VCaP (cell line): ENCODE measurements around the gene VPS39.

ENCODE experiments used
- H3K27ac ChIP-seq: fragments of 450-650 bp; 2 replicates; pipeline ENCODE4 v1.5.1; 2017
- TF ChIP-seq, protein P1 (sequence below): fragments of 450-650 bp; conservative IDR thresholded peaks from 2 replicates; pipeline ENCODE4 v1.5.1; 2017; ENCODE audit warnings: mild to moderate bottlenecking, moderate library complexity

VPS39 gene

DNA sequence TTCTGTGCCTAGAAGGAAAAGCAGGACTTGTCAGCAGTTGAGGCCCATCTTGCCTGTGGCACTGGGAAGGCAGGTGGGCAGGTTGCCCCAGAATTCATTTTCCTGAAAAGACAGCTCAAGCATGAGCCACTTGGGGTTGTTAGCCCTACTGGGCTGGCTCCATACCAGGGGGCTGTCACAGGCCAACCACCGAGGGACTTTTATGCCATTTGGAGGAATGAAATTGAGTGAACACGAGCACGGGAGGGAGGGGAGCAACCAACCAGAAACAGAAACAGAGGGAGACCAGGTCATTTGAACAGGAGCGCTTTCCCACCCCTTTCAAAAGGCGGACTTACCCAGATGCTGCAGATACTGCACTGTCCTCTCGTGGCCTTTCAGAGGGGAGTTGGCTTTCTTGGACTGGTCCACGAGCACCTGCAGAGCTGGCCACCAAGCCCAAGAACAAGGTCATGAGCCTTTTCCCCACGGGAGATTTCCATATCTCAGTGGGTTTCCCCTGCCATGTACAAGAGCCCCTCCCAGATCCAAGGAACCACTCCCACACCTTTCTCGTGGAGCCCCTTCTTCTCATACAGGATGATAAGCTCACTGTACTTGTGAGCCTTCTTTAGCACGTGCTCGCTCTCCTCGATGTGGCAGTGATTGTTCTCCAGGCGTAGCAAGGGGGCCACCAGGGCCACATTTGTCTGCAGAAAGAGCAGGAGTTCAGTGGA, 41.7 kb downstream of the VPS39 start:
- TF ChIP-seq, protein P1, sequence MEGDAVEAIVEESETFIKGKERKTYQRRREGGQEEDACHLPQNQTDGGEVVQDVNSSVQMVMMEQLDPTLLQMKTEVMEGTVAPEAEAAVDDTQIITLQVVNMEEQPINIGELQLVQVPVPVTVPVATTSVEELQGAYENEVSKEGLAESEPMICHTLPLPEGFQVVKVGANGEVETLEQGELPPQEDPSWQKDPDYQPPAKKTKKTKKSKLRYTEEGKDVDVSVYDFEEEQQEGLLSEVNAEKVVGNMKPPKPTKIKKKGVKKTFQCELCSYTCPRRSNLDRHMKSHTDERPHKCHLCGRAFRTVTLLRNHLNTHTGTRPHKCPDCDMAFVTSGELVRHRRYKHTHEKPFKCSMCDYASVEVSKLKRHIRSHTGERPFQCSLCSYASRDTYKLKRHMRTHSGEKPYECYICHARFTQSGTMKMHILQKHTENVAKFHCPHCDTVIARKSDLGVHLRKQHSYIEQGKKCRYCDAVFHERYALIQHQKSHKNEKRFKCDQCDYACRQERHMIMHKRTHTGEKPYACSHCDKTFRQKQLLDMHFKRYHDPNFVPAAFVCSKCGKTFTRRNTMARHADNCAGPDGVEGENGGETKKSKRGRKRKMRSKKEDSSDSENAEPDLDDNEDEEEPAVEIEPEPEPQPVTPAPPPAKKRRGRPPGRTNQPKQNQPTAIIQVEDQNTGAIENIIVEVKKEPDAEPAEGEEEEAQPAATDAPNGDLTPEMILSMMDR = no peak

DNA sequence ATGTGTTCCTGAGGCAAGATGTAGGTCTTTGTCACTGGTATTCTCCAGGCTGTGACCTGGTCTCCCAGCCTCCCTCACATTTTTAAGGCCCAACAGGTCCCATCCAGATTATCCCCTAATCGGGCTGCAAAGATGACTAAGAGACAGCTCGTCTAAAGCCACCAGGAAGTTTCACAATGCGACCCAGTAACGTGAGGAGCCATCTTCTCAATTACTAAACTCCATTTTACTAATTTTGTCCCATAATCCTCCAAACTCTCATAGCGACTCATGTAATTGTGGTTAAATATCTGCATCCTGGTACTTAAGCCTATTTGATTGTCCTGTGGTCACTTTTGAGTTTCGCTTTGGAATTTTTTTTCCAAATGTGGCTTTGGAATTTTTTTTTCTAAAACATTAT, 43.0 kb downstream of the VPS39 start:
- TF ChIP-seq, protein P1 = no peak
- H3K27ac ChIP-seq = no peak overlapping the region

More for the DNA sequence above, 41.7 kb downstream of the VPS39 start:
- no peak overlapping the region for H3K27ac ChIP-seq

DNA sequence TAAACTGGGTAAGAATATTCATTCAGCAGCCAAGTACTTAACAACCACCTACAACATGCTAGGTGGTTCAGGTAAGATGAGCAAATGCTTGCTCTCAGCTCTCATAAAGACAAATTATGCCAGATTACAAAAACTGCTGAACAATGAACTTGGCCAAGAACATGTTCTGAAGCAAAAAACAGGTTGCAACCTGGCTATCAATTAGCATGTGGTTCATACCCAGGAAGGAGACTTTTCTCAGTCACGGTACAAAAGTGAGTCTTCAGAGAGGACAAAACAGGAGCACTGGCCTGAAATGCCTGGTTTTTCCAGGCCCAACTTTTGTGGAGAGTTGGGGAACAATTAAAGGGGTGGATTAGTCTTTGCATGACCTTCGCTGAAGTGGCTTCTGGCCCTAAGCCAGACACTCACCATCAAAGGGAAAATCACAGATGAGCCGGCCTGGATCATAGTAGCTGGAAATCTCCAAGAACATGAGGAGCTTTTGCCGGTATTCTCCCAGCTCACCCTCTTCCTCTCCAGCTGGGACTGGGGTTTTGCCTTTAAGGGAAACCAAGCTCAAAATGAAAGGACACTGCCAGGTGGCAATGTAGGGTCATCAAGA, 44.1 kb downstream of the VPS39 start:
- no peak overlapping the region for H3K27ac ChIP-seq
- TF ChIP-seq, protein P1 = no peak

DNA sequence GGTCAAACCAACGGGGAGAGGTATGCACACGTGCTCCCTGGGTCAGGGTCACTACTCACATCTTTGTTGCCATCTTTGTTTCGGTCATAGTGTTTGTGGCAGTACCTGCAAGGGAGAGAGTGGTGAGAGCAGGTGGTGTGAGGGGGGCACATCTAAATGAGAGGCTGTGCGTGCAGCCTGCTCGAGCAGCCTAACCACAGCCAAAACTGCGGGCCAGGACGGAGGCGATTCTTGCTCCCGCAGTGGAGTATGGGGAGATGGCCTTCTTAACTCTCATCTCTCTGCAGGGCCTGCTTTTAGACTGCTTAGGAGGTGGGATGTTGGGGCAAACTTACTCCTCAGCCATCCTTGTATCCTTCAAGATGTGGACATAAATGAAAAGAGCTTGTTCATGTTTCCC, 44.8 kb downstream of the VPS39 start:
- TF ChIP-seq, protein P1 = no peak

GRCh38 chr15:42160136-42160535, 48.0 kb downstream of the VPS39 start:
- no peak overlapping the region for H3K27ac ChIP-seq
- TF ChIP-seq, protein P1 = no peak

More for the DNA sequence above, 44.8 kb downstream of the VPS39 start:
- no peak overlapping the region for H3K27ac ChIP-seq

DNA sequence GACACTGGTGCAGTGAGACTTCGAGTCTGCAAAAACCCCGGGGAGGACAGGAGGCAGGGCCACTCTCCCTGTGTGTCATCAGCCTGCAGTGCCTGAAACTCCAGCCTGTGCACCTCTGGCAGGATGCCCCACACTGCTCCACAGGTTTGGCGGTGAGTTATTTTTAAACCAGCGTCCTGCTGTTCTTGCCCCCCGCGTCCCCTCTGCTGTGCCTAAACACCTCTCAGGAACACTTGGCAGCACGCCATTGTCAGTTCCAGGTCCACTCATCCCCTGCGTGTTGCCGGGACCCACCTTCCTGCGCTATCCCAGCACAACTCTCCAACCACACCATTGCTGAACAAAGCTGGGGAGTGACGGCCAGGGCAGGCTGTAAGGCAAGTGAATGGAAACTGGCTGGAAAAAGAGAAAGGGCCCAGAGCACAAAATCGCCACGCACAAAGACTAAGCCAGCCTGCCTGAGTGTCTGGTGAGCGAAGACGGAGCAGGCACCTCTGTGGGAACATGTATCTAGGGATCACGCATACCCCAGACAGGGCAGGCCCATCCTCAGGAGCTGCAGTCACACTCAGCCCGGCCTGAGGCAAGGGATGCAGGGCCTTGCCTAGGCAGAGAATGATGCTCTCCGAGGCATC, 48.6 kb downstream of the VPS39 start:
- TF ChIP-seq, protein P1 = no peak

DNA sequence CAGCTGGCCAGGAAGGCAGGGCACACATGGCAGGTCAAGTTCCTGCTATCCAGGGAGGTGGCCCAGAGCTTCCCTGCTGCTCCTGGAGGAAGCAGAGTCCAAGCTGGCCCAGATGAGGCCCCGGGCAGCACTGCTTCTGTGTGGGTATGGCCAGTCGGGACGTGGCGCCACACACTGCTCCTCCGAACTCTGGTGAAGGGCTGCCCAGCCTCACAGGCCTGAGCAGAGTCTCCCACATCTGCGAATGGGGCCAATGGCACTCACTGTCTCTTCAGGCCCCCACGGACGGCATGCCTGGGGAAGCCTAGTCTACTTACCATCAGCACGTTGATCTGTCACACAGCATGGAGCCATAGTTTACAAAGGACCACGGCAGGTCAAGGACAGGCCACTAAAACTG, 49.2 kb downstream of the VPS39 start:
- no peak overlapping the region for H3K27ac ChIP-seq

More for the DNA sequence above, 48.6 kb downstream of the VPS39 start:
- no peak overlapping the region for H3K27ac ChIP-seq

More for the DNA sequence above, 49.2 kb downstream of the VPS39 start:
- TF ChIP-seq, protein P1 = no peak
